Fibroblast of peridontal ligament (primary cell): ENCODE measurements around the gene TEK.
"Not testable (repeated sequence)": the region's sequence is repeated elsewhere in the genome, so short reads cannot be mapped to it uniquely, and the experiment has no call there.

Experiments
- DNase-seq: peaks from one replicate; pipeline ENCODE4 v3.0.0-alpha.2; 2010; ENCODE audit errors: extremely low read depth

TEK gene

DNA sequence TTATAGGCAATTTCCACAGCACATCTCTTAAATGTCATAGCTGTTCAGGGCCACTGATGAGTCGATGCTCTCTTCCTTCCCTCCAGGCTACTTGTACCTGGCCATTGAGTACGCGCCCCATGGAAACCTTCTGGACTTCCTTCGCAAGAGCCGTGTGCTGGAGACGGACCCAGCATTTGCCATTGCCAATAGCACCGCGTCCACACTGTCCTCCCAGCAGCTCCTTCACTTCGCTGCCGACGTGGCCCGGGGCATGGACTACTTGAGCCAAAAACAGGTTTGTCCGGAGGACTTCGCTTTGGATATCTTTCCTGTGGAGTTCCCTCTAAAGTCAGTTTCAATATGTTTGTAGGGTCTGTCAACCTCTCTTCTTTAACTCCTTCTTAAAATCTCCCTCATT is 103.6 kb downstream of the TEK start:
- no peak for DNase-seq

DNA sequence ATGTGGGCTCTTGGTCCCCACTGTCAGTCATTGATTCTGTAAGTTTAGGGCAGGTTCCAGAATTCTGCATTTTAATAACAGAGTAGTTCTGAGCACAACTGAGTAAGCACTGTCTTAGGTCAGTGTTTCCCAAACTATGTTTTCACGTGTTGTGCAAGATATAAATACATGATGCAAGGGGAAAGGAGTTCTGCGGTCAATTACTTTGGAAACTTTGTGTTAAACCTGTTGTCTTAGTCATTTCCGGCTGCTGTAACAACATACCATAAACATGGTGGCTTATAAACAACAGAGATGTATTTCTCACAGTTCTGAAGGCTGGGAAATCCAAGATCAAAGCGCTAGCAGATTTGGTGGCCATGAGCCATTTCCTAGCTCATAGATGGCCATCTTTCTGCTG is 118.2 kb downstream of the TEK start:
- DNase-seq: peak; percentile 21

DNA sequence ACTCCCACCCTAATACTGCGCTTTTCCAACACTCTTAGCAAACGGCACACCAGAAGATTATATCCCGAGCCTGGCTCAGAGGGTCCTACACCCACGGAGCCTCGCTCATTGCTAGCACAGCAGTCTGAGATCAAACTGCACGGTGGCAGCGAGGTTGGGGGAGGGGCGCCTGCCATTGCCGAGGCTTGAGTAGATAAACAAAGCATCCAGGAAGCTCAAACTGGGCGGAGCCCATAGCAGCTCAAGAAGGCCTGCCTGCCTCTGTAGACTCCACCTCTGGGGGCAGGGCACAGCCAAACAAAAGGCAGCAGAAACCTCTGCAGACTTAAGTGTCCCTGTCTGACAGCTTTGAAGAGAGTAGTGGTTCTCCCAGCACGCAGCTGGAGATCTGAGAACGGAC is 130.6 kb downstream of the TEK start:
- DNase-seq: not testable (repeated sequence)

DNA sequence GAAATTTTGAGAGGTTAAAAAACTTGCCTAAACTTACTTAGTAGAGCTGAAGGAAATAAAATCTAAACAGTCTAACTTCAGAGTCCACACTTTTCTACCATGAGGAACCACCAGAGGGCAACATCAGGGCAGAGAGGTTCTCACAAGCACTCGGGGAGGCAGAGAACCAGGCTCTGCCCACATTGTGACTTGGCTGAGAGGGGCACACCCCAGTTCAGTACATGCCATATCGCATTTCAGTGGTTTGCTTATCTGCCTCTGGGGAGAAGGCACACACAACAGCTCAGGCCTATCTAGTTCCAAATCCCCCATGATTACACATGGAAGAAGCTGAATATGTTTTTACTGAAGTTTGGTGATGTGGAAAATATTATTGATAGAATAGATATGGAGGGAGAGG is 138.7 kb downstream of the TEK start:
- DNase-seq: peak; percentile 47

DNA sequence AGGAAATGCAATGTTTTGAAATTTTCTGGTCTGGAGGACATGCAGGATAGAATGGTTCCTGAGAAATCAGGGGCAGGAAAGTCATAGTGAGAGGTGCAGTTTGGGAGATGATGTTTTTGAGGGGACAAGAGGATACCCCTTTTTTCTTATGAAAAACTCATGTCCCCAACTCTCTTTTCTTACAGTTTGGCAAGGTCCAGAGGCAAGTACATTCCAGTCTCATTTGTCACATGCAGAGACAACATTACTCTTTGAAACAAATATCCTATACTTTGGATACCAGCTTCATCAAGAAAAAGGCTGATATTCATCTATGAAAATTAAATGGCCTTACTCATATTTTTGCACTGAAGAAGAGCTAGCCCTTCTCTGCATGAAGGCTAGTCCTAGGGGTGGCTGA is 139.7 kb downstream of the TEK start:
- DNase-seq: no peak

DNA sequence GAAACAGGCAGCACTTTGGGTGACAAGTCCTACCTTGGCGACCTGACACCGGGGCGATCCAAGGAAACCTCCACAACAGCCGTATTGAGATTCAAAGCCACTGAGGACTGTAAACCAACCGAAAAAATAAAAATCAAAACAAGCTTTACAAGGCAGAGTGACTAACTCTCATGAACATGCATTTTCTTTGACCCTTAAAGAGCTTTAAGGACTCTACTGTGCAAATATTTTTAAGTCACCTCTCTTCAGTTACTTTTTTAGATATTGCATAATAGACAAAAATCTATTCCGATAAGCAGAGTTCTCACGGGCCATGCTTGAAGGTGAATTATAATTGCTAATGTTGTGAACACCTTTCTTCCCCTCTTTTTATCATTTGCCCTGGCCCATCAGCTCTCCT is 149.6 kb downstream of the TEK start:
- DNase-seq: no peak

DNA sequence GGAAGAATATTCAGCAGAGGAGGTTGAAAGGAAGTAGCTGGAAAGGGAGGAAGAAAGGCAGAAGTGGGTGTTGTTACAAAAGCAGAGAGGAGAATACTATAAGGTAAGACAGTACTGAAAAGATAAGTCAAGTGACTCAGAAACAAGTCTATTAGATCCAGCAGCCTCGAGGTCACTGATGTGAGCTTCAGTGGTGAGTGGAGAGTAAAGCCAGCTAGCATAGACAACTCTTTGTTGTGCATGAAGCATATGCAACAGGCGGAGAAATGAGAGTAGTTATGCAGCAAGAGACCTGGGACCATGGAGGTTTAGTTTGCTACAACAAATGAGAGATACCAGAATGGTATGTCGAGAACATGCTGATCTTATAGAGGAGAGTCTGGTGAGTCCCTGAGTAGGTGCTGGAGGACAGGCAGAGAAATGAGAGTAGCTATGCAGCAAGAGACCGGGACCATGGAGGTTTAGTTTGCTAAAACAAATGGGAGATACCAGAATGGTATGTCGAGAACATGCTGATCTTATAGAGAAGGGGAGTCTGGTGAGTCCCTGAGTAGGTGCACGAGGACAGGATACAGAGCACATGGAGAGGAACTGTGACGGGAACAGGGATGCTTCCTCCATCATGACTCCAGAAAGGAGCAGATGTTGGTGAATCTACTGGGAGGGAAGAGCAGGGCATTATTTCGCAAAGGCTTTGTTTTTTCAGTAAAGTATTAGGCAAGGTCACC is 151.9 kb downstream of the TEK start:
- DNase-seq: no peak

DNA sequence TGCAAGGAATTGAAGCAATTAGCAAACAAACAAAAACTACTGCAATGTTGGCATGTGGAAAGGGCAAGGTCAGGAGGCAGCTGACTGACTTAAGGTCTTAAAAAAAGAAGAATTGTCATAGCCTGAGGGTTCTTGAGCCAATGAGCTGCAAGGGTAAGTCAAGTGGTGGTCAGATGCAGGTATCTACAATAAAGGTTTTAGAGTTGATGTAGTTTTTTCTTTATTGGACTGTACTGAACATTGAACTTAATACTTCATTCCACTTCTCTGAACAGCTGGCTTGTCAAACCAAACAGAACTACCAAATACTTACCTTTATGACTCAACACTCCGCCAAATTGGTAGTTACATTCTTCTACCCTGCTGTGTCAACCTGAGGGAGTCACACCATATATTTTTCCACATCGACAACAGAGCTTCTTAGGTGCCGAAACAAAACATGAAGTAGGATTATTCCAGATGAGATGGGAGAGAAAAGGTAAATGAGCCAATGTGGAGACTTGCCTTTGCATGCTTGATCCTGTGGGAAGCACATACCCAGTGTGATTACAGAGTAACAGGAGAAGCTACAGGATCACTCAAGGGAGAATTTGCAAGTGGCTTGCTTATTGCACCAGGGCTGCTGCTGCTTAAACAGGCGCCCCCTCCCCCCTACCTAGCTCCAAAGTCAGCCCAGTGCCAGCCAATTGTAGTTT is 152.6 kb downstream of the TEK start:
- no peak for DNase-seq

DNA sequence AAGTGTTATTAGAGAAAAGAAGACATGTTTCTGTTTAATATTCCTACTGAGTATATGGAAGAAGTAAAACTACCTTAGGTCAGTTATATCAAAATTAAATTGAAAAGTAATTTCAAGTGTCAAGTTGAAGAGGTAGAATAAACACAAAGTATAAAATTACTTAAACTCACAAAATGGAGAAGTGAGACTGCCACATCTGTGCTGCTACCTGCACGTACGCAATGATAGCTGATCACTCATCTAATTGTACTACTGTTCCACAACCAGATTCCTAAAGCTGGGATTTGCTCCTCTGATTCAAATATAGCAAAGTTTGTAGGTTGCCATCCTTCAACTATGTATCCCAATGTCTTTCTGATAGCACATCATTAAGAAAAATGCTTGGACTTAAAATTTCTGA is 163.1 kb downstream of the TEK start:
- DNase-seq: no peak

DNA sequence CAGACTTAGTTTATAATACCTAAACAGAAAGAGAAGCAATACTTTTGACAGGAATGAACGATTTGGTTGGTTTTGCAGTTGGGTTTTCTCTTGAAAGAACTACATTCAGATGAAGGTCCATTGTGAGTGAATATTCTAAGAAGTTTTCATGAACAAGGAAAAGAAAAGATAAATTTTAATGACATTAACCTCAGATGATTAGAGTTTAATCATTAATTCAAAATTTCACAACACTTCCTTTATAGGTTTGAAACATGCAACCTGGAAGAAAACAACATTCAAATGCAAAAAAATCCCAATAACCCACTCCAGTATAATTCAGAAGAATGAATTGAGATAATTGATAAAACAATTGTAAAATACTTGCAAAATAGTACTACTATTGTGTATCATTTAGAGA is 164.2 kb downstream of the TEK start:
- DNase-seq: no peak

DNA sequence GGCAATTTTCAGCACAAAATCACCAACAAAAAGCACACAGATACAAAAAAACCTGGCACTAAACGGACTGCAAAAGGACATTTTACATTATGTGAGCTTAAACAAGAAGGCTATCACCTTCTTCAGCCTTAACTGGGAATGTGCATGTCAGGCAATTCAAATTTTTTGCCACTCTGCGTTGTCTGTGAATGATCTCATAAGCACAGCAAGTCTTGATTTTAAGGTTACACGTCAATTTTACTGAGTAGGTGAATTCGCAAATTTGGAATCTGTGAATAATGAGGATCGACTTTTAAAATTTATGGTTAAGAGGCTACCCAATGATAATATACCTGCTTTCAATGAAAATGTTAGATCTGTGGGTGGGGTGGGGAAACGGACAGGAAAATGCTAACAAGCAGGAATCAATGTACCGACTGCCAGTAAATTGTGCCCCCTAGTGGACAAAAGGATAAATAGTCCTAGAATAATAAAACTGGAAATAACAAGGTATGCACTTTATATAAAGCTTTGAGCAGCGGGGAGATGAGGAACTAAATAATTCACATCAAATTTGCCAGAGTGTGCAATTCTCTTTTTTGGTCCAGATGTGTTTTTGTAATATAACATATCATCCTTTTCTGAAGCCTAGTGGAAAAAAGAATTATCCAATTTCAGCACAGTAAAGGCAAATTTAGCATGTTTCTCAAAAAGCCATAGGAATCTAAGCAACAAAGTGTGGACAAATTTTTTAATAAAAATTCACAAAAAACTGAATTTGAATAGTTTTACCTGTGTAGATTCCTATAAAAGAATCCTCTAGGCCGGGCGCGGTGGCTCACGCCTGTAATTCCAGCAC is 167.4 kb downstream of the TEK start:
- DNase-seq: peak; percentile 77

DNA sequence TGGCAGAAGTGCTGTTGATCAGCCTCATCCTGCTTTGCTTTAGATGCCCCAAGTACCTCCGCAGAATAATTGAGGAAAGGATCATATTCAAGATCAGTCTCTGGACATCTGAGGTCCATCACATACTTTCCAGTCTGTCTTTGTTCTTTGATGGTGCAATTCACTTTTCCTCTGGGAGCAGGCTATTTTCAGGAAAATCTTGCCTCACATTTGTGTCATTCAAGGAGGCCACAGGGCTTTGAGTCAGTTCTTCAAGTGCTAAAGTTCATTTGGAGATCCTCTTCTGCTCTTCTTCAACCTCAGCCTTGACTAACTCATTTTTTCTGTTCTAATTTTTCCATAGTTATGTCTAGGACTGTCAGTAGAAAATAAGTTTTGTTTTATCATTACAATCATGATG is 169.3 kb downstream of the TEK start:
- DNase-seq: no peak

DNA sequence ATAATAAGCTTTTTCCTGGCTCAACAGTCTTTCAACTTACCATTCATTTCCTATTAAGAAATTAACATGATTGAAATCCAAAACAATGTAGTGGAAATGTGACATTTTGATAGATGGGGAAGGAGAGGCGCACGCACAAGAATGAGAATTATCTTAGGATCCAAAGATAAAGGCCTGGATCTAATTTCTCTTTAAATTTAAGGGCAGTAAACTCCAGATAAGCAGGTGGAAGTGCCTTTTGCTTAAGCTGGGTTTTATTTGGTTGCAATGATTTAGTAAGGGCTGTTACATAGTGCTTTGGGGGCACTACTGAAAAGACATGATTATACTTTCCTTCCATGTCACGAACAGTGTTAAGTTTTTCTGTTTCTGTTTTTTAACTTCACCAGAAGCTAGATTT is 170.6 kb downstream of the TEK start:
- DNase-seq: no peak
